NCI-H345 treated with DMSO at 0.1 percent for 48 hours (cell line): ENCODE data around the gene SLC5A1.

Experiments used
- DNase-seq: peaks from one replicate; lab custom pipeline; 2025; ENCODE audit not compliant: unreplicated experiment; lab: John Stamatoyannopoulos, UW

Gene SLC5A1

DNA sequence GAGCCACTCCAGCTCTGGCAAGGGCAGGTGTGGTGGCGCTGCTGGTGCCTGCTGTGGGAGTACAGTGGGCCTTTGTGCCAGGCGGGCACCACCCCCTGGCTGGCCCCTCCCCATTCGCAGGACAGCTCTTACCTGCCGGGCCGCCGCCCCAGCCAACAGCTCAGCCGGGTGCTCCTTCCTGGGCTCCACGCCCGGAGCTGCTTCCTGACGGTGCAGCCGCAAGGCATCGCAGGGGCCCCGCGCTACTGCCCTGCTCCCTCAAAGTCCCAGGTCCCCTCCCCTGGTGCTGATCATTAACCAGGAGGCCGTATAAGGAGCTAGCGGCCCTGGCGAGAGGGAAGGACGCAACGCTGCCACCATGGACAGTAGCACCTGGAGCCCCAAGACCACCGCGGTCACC is at the start of gene SLC5A1:
SLC5A1 (plus strand) TSS at position 338 of the 400 bp plus-strand sequence; CDS start at position 359, 21 bp downstream.
- DNase-seq: peak; percentile 74

- no peak for DNase-seq
Measured at GRCh38 chr22:31995046-31995445, 48.0 kb upstream of the SLC5A1 start.

DNA sequence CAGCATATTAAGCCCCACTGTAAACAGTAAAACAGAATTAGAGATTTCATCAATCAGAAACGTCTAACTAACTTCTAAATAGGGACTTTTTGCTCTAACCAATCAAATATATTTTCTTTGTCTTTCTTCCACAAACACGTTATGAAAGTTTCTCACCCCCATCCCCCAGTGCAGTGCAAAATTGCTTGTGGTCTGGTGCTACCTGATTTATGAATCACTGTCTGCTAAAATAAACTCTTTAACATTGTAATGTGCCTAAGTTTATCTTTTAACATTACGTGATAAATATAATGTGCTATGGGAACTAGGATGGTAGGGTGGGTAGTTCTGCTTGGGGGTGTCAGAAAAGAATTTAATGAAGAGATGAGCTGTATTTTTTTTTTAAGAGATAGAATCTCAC is 47.3 kb upstream of the SLC5A1 start:
- DNase-seq: no peak

- DNase-seq: no peak
Measured at GRCh38 chr22:31998784-31999385, 44.2 kb upstream of the SLC5A1 start.

GRCh38 chr22:32000181-32000580 is 42.9 kb upstream of the SLC5A1 start:
- no peak for DNase-seq

- DNase-seq: no peak
Measured at GRCh38 chr22:32005453-32005852, 37.6 kb upstream of the SLC5A1 start.

DNA sequence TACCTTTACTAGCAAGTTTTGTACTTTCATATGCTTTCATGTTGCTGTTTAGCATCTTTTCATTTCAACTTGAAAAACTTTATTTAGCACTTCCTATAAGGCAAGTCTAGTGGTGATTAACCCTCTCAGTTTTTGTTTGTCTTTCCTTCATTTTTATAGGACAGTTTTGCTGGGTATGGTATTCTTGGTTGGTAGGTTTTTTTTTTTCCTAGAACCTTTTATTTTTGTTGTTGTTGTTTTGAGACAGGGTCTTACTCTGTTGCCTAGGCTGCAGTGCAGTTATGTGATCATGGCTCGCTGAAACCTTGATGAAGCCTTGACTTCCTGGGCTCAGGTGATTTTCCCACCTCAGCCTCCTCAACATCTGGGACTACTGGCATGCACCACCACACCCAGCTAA is 29.9 kb upstream of the SLC5A1 start:
- DNase-seq: no peak

DNA sequence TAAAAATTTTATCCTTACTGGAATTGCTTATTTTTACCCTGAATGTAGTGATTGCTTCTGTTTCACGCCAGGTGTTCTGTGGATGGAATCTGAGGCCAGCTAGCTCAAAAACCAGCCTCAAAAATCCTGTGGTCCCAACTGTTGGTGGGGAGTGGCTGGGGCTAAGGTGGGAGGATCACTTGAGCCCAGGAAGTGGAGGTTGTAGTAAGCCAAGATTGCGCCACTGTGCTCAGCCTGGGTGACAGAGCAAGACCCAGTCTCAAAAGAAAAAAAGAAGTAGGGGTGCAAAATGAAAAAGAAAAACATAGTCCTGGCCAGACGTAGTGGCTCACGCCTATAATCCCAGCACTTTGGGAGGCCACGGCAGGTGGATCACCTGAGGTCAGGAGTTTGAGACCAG is 27.0 kb upstream of the SLC5A1 start:
- DNase-seq: no peak

DNA sequence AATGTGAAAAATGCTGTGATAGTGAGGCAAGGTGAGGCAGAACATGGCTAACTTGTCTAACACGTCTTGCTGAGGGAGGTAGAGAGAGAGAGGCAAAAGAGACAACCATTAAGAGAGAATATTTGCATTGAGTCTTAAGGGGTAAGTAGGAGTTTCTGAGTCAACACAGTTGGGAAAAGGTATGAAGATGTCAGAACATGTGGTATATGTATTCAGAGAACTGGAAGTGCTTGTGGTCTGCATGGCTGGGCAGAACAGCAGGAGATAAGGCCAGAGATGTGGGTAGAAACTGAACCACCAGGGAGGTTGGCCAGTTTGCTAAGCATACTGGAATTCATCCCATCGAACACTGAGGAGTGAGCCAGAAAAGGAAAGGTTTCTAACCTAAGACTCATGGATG is 25.0 kb upstream of the SLC5A1 start:
- no peak for DNase-seq

DNA sequence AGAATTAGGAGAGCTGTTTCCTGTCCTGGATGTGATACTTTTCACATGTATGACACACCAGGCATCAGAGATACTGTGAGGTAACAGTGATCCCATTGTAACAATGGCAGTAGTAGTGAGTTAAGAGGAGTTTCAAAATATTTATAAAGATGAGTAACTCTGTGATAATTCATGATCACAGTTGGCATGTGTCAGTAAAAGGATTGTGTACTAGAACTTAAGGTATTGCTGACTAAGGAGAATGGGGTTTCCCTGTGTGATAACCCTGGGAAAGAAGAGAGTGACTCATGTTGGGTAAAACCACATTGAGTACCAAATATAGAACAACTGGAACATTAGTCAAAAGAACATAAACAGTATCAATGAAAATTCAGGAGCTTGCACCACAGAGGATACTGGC is 22.9 kb upstream of the SLC5A1 start:
- DNase-seq: no peak

DNA sequence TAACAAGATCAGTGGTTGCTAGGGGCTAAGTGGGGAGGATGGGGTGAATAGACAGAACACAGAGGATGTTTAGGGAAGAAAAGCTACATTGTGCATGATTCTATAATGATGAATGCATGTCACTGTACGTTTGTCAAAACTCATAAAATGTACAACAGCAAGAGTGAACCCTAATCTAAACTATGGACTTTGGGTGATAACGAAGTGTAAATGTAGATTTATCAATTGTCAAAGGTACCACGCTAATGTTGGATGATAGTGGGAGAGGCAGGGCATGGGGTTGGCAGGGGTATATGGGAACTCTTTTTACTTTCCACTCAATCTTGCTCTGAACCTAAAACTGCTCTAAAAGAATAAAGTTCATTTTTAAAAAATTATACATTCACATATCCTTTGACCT is 21.3 kb upstream of the SLC5A1 start:
- DNase-seq: no peak

- no peak for DNase-seq
Measured at GRCh38 chr22:32023251-32023827, 19.7 kb upstream of the SLC5A1 start.

DNA sequence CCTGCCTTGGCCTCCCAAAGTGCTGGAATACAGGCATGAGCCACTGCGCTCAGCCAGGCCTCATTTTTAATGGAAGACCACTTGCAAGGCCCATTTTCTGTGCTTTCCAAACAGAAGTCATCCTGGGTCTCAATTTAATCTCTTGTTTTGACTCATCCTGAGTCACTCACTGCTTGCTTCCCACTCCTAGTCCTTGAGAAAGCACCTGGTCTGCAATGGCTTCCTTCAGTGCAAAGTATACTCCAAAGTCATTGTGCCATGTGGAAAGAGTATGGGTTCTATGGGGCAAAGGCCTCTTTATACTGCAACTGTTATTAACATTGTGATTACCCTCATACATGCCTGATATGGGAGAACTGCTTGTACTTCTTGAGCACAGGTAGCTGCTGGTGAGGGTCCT is 18.3 kb upstream of the SLC5A1 start:
- DNase-seq: no peak

GRCh38 chr22:32030518-32031247 is 12.4 kb upstream of the SLC5A1 start:
- no peak for DNase-seq

- DNase-seq: no peak
Measured at GRCh38 chr22:32031466-32031865, 11.6 kb upstream of the SLC5A1 start.

DNA sequence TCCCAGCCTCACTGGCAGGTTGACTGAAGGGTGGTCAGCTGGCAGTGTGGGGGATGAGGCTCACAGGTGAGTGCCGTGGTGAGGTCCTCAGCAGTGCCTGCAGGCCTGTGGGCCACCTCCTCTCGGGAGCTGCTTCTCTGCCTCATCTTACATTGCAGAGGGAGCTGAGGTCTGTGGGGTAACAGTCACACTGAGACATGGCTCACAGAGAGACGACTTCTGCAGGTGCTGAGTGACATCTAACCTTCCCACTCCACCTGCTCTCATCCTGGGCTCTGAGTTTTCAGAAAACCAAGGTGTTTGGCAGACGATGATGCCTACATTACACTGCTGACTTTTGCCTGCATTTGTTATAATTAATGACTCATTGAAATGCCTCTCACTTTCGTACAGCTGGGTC is 8.8 kb upstream of the SLC5A1 start:
- DNase-seq: no peak

DNA sequence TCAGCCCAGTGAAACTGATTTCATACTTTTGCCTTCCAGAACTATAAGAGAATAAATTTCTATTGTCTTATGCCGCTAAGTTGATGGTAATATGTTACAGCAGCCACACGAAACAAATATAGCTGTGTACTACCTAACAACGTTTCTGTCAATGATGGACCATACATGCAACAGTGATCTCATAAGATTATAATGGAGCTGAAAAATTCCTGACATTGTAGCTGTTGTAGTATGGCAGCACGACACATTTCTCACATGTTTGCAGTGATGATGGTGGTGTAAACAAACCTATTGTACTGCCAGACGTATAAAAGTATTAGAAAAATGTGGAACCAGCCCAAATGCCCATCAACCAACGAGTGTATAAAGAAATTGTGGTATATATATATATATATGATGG is 5.8 kb upstream of the SLC5A1 start:
- DNase-seq: no peak

DNA sequence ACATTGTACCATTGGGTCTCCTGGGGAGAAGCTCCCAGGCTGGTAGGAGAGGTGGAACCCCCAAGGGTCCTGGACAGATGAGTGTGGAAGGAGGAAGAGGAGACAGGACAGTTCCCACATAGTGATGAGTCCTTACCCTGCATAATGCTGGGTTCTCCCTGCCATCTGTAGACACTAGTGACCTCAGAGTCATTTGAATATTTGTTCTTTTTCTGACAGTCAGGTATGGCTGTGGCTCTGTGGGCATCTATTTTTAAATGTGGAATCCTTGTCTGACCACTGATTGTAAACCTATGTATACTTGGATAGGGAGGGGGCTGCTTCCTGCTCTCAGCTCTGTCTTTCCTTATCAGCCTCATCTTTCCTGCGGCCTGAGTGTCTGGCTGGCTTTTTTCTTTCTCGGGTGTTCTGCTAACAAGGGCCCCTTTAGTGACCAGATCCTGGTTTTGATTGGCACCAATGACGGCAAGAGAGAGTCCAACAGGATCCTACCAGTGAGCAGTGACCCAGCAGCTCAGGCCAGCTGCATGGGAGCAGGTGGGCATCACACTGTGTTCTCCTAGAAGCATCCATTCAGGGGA is 2.6 kb upstream of the SLC5A1 start:
- DNase-seq: no peak

- no peak for DNase-seq
Measured at GRCh38 chr22:32043391-32043790, 330 bp downstream of the SLC5A1 start.

GRCh38 chr22:32044477-32044876 is 1.4 kb downstream of the SLC5A1 start:
- DNase-seq: no peak

- DNase-seq: no peak
Measured at GRCh38 chr22:32044913-32045312, 1.9 kb downstream of the SLC5A1 start.

- DNase-seq: no peak
Measured at GRCh38 chr22:32048069-32048468, 5.0 kb downstream of the SLC5A1 start.
